ENCODE measurements around the gene TTC29.

The TTC29 gene

DNA sequence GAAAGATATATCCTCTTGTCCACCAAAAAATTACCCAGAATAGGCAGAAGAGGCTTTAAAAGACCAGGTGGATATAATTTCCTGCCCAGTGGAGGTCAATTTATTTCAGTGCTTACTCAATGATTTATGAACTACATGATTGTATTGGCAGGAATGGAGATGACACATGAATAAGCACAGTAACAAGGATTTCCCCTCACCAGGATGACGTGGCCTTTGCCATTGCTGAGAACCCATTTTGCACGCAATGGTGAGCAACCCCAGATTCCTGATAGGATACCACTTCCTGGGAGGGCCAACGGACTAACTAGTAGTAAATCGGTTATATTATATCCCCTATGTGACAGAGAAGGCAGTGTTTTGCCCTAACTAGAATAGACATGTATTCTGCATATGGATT lies 11.6 kb upstream of the TTC29 start:
- Histone ChIP-seq H3K27ac (ENCODE audit: low read depth, low read length) (no peak overlapping the region), H3K4me1 (ENCODE audit: control insufficient read depth in 5 of 5, insufficient read depth in 5 of 5, low read length in 5 of 5) (no peaks in the 10 kb centered on the region), H3K9me3 (ENCODE audit: control insufficient read depth in 5 of 5, low read length in 5 of 5) (no peaks in the 10 kb centered on the region), H3K27me3 (ENCODE audit: control insufficient read depth in 5 of 5, insufficient read depth in 4 of 5, low read length in 5 of 5) (no peaks in the 10 kb centered on the region), H3K4me3 (ENCODE audit: low read depth in 1 of 5, low read length in 5 of 5) (no peak overlapping the region), H3K9ac (ENCODE audit: low read length in 5 of 5) (no peak overlapping the region), H3K36me3 (ENCODE audit: control insufficient read depth in 5 of 5, insufficient read depth in 5 of 5, low read length in 5 of 5) (no peaks in the 10 kb centered on the region)

- H3K4me3 ChIP-seq (ENCODE audit: low read depth in 1 of 5, low read length in 5 of 5): no peak overlapping the region
- no peak overlapping the region for H3K27ac ChIP-seq (ENCODE audit: low read depth, low read length)
- H3K36me3 ChIP-seq (ENCODE audit: control insufficient read depth in 5 of 5, insufficient read depth in 5 of 5, low read length in 5 of 5): no peaks in the 10 kb centered on the region
- no peaks in the 10 kb centered on the region for H3K4me1 ChIP-seq (ENCODE audit: control insufficient read depth in 5 of 5, insufficient read depth in 5 of 5, low read length in 5 of 5)
- H3K27me3 ChIP-seq (ENCODE audit: control insufficient read depth in 5 of 5, insufficient read depth in 4 of 5, low read length in 5 of 5): peaks cover 0 to 5% (median 4%) of the 10 kb centered on the region in 5 donors
- H3K9ac ChIP-seq (ENCODE audit: low read length in 5 of 5): no peak overlapping the region
- no peaks in the 10 kb centered on the region for H3K9me3 ChIP-seq (ENCODE audit: control insufficient read depth in 5 of 5, low read length in 5 of 5)
These were observed 7.2 kb upstream of the TTC29 start for GRCh38 chr4:146952896-146953295.

- no peaks in the 10 kb centered on the region for H3K36me3 ChIP-seq (ENCODE audit: control insufficient read depth in 5 of 5, insufficient read depth in 5 of 5, low read length in 5 of 5)
- no peak overlapping the region for H3K9ac ChIP-seq (ENCODE audit: low read length in 5 of 5)
- H3K27me3 ChIP-seq (ENCODE audit: control insufficient read depth in 5 of 5, insufficient read depth in 4 of 5, low read length in 5 of 5): peaks cover 0 to 6% (median 4%) of the 10 kb centered on the region in 5 donors
- no peaks in the 10 kb centered on the region for H3K9me3 ChIP-seq (ENCODE audit: control insufficient read depth in 5 of 5, low read length in 5 of 5)
- peaks cover 0 to 18% (median 15%) of the 10 kb centered on the region in 5 donors for H3K4me1 ChIP-seq (ENCODE audit: control insufficient read depth in 5 of 5, insufficient read depth in 5 of 5, low read length in 5 of 5)
- no peak overlapping the region for H3K27ac ChIP-seq (ENCODE audit: low read depth, low read length)
- no peak overlapping the region for H3K4me3 ChIP-seq (ENCODE audit: low read depth in 1 of 5, low read length in 5 of 5)
These were observed 3.9 kb upstream of the TTC29 start for GRCh38 chr4:146949559-146949958.

DNA sequence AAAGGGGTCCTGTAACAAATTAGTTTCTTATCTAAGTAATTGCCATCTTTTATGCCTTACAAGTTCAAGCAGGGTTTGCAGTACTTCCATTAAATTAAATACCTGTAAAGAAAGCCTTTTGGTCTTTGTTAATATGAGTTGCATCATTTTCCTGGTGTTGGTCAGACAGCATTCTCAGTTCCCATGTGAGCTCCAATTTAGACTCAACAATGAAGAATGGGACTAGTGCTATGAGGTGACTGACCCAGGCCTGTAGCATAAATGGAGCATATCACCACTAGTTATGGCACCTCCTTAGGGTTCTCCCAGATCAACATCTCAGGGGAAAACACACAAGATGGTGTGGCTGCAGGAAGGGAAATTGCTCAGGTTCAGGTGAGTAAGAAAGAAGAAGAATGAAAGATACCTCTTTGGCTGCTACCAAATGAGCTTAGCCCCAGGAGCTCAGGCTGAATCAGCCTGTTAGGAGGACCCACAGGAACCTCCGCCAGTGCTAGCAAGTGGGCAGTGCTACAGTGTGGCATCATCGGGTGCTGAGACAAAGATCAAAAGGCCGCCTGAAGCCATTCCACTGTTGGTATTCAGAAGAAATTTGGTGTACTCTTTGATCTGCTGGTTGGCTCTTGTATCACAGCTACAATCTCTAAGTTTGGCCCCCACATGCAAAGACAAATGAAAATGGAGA lies 1.8 kb downstream of the TTC29 start:
- Histone ChIP-seq H3K27ac (ENCODE audit: low read depth, low read length) (no peak overlapping the region), H3K36me3 (ENCODE audit: control insufficient read depth in 5 of 5, insufficient read depth in 5 of 5, low read length in 5 of 5) (no peaks in the 10 kb centered on the region), H3K27me3 (ENCODE audit: control insufficient read depth in 5 of 5, insufficient read depth in 4 of 5, low read length in 5 of 5) (peaks cover 0 to 6% (median 4%) of the 10 kb centered on the region in 5 donors)

DNA sequence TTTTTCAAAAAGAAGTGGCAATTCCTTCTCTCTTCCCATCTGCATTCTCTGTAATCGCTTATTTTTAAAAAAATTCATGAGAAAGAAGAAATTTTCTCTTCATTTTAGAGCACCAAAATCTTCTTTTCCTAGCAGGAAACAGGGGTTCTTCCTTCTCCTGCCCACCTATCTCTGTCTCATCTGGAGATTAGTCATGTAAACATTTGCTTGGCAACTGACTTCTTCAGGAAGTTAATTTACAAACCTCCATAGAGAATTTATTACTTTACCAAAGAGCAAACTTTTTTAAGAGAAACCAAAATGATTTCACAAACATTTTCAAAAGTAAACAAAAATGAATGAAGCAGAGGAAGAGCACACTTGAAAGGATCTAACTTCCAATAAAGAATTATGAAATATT lies 13.5 kb downstream of the TTC29 start:
- Histone ChIP-seq H3K27me3 (ENCODE audit: control insufficient read depth in 5 of 5, insufficient read depth in 4 of 5, low read length in 5 of 5) (no peaks in the 10 kb centered on the region), H3K27ac (ENCODE audit: low read depth, low read length) (no peak overlapping the region), H3K9ac (ENCODE audit: low read length in 5 of 5) (no peak overlapping the region), H3K36me3 (ENCODE audit: control insufficient read depth in 5 of 5, insufficient read depth in 5 of 5, low read length in 5 of 5) (no peaks in the 10 kb centered on the region), H3K4me3 (ENCODE audit: low read depth in 1 of 5, low read length in 5 of 5) (no peak overlapping the region), H3K4me1 (ENCODE audit: control insufficient read depth in 5 of 5, insufficient read depth in 5 of 5, low read length in 5 of 5) (no peaks in the 10 kb centered on the region), H3K9me3 (ENCODE audit: control insufficient read depth in 5 of 5, low read length in 5 of 5) (no peaks in the 10 kb centered on the region)

More for the DNA sequence above, 1.8 kb downstream of the TTC29 start:
- Histone ChIP-seq H3K4me1 (ENCODE audit: control insufficient read depth in 5 of 5, insufficient read depth in 5 of 5, low read length in 5 of 5) (peaks cover 0 to 18% (median 15%) of the 10 kb centered on the region in 5 donors), H3K4me3 (ENCODE audit: low read depth in 1 of 5, low read length in 5 of 5) (no peak overlapping the region), H3K9ac (ENCODE audit: low read length in 5 of 5) (no peak overlapping the region), H3K9me3 (ENCODE audit: control insufficient read depth in 5 of 5, low read length in 5 of 5) (peaks cover 0 to 2% (median 0%) of the 10 kb centered on the region in 5 donors)

DNA sequence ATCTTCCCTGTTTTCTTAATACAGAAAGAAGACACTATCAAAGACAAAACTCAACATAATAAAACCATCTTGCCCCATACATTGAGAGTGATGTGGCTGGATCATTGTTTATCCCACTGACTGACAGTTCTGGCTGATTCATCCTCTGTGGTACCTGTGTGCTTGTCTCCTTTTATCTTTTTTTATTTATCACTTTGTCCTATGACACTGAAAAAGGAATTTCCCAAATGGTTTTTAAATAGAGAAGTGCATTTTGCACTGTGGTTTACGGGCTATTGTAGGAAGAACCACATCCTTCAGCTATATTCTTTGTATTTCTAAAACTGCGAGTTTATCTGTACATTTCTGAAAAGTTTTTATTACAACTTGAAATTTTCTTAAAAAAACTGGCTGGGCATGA lies 15.0 kb downstream of the TTC29 start:
- no peaks in the 10 kb centered on the region for H3K27me3 ChIP-seq (ENCODE audit: control insufficient read depth in 5 of 5, insufficient read depth in 4 of 5, low read length in 5 of 5)
- H3K36me3 ChIP-seq (ENCODE audit: control insufficient read depth in 5 of 5, insufficient read depth in 5 of 5, low read length in 5 of 5): no peaks in the 10 kb centered on the region
- no peaks in the 10 kb centered on the region for H3K4me1 ChIP-seq (ENCODE audit: control insufficient read depth in 5 of 5, insufficient read depth in 5 of 5, low read length in 5 of 5)
- no peak overlapping the region for H3K27ac ChIP-seq (ENCODE audit: low read depth, low read length)
- no peak overlapping the region for H3K9ac ChIP-seq (ENCODE audit: low read length in 5 of 5)
- H3K4me3 ChIP-seq (ENCODE audit: low read depth in 1 of 5, low read length in 5 of 5): no peak overlapping the region
- H3K9me3 ChIP-seq (ENCODE audit: control insufficient read depth in 5 of 5, low read length in 5 of 5): no peaks in the 10 kb centered on the region

- H3K27ac ChIP-seq (ENCODE audit: low read depth, low read length): no peak overlapping the region
- H3K9me3 ChIP-seq (ENCODE audit: control insufficient read depth in 5 of 5, low read length in 5 of 5): no peaks in the 10 kb centered on the region
- no peaks in the 10 kb centered on the region for H3K27me3 ChIP-seq (ENCODE audit: control insufficient read depth in 5 of 5, insufficient read depth in 4 of 5, low read length in 5 of 5)
- no peaks in the 10 kb centered on the region for H3K36me3 ChIP-seq (ENCODE audit: control insufficient read depth in 5 of 5, insufficient read depth in 5 of 5, low read length in 5 of 5)
- no peaks in the 10 kb centered on the region for H3K4me1 ChIP-seq (ENCODE audit: control insufficient read depth in 5 of 5, insufficient read depth in 5 of 5, low read length in 5 of 5)
- no peak overlapping the region for H3K4me3 ChIP-seq (ENCODE audit: low read depth in 1 of 5, low read length in 5 of 5)
- no peak overlapping the region for H3K9ac ChIP-seq (ENCODE audit: low read length in 5 of 5)
These were observed 18.0 kb downstream of the TTC29 start for GRCh38 chr4:146927695-146928094.

DNA sequence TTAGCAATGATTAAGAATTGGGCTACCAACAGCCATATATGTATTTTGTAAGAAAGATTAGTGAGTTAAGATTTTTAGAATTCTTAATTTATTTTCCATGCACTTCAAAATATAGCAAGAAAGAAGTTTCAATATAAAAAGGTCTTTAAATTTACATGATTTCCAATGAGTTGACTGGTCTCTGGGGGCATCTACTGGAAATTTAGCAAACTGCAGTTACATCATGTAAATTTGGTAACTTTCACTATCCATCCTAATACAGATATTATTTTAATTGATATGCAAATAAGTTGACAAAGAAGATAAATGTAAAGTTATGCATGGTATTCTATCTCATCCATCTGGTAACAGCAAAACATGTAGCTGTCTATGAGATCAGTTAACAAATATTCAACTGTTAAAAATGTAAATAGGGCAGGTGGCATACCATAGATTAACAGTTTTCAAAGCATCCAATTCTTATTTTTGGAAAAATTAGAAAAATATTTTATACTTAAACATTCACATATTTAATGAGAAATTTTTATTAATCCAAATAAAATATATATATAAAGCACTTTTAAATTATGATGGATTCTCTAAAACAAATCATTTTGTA lies 29.1 kb downstream of the TTC29 start:
- Histone ChIP-seq H3K9ac (ENCODE audit: low read length in 5 of 5) (no peak overlapping the region), H3K36me3 (ENCODE audit: control insufficient read depth in 5 of 5, insufficient read depth in 5 of 5, low read length in 5 of 5) (no peaks in the 10 kb centered on the region), H3K4me1 (ENCODE audit: control insufficient read depth in 5 of 5, insufficient read depth in 5 of 5, low read length in 5 of 5) (no peaks in the 10 kb centered on the region), H3K9me3 (ENCODE audit: control insufficient read depth in 5 of 5, low read length in 5 of 5) (no peaks in the 10 kb centered on the region), H3K4me3 (ENCODE audit: low read depth in 1 of 5, low read length in 5 of 5) (no peak overlapping the region), H3K27me3 (ENCODE audit: control insufficient read depth in 5 of 5, insufficient read depth in 4 of 5, low read length in 5 of 5) (no peaks in the 10 kb centered on the region), H3K27ac (ENCODE audit: low read depth, low read length) (no peak overlapping the region)

- H3K27ac ChIP-seq (ENCODE audit: low read depth, low read length): no peak overlapping the region
- no peaks in the 10 kb centered on the region for H3K4me1 ChIP-seq (ENCODE audit: control insufficient read depth in 5 of 5, insufficient read depth in 5 of 5, low read length in 5 of 5)
- H3K9me3 ChIP-seq (ENCODE audit: control insufficient read depth in 5 of 5, low read length in 5 of 5): no peaks in the 10 kb centered on the region
- H3K36me3 ChIP-seq (ENCODE audit: control insufficient read depth in 5 of 5, insufficient read depth in 5 of 5, low read length in 5 of 5): no peaks in the 10 kb centered on the region
- no peak overlapping the region for H3K4me3 ChIP-seq (ENCODE audit: low read depth in 1 of 5, low read length in 5 of 5)
- no peak overlapping the region for H3K9ac ChIP-seq (ENCODE audit: low read length in 5 of 5)
- no peaks in the 10 kb centered on the region for H3K27me3 ChIP-seq (ENCODE audit: control insufficient read depth in 5 of 5, insufficient read depth in 4 of 5, low read length in 5 of 5)
These were observed 30.5 kb downstream of the TTC29 start for GRCh38 chr4:146915132-146915531.

- Histone ChIP-seq H3K4me3 (ENCODE audit: low read depth in 1 of 5, low read length in 5 of 5) (no peak overlapping the region), H3K27me3 (ENCODE audit: control insufficient read depth in 5 of 5, insufficient read depth in 4 of 5, low read length in 5 of 5) (peaks cover 0 to 3% (median 0%) of the 10 kb centered on the region in 5 donors), H3K27ac (ENCODE audit: low read depth, low read length) (no peak overlapping the region), H3K9ac (ENCODE audit: low read length in 5 of 5) (no peak overlapping the region), H3K9me3 (ENCODE audit: control insufficient read depth in 5 of 5, low read length in 5 of 5) (no peaks in the 10 kb centered on the region), H3K4me1 (ENCODE audit: control insufficient read depth in 5 of 5, insufficient read depth in 5 of 5, low read length in 5 of 5) (no peaks in the 10 kb centered on the region), H3K36me3 (ENCODE audit: control insufficient read depth in 5 of 5, insufficient read depth in 5 of 5, low read length in 5 of 5) (no peaks in the 10 kb centered on the region)
These were observed 45.4 kb downstream of the TTC29 start for GRCh38 chr4:146900295-146900694.
